Fibroblast of lung (primary cell): ENCODE results near the gene TTC19. TPM values are rescaled to one million over a fixed set of nuclear protein-coding genes. Genes with fewer than 3 reads are reported as not detected.

Source experiments
- DNase-seq, 2 donors: peaks; one replicate each; pipeline versions ENCODE4 v3.0.0 to v3.0.0-alpha.2; 2010; ENCODE audit warnings: low read depth in 2 of 2
- H2AFZ ChIP-seq: 2 replicates; pipeline ENCODE4 v1.5.1; 2012; ENCODE audit warnings: low read length, control low read depth, inconsistent platforms
- H3K27ac ChIP-seq: 2 replicates; pipeline ENCODE4 v1.5.1; 2011; ENCODE audit warnings: low read length, control low read depth; ENCODE audit not compliant: insufficient read depth
- H3K27me3 ChIP-seq: 2 replicates; pipeline ENCODE4 v1.5.1; 2011; ENCODE audit warnings: mild to moderate bottlenecking, low read length; ENCODE audit not compliant: control insufficient read depth, insufficient read depth
- H3K36me3 ChIP-seq: 2 replicates; pipeline ENCODE4 v1.5.1; 2011; ENCODE audit warnings: low read length; ENCODE audit not compliant: control insufficient read depth, insufficient read depth
- H3K4me1 ChIP-seq: 2 replicates; pipeline ENCODE4 v1.5.1; 2011; ENCODE audit warnings: low read length; ENCODE audit not compliant: control insufficient read depth, insufficient read depth; ENCODE audit errors: extremely low read depth
- H3K4me2 ChIP-seq: 2 replicates; pipeline ENCODE4 v1.5.1; 2011; ENCODE audit warnings: low read length, control low read depth; ENCODE audit not compliant: insufficient read depth; ENCODE audit errors: extremely low read depth
- H3K4me3 ChIP-seq, 4 experiments: fragments of 200-600 bp in 1 of 4; sonication (generic) in 1 of 4; replicated peaks in 1 of 4; 2 replicates each; pipeline ENCODE4 v1.5.1; 2011 to 2016; ENCODE audit warnings: low read length in 4 of 4, low read depth in 3 of 4, mild to moderate bottlenecking in 3 of 4, control low read depth in 2 of 4, inconsistent platforms in 1 of 4, mixed read lengths in 1 of 4; ENCODE audit not compliant: insufficient read depth in 1 of 4; ENCODE audit errors: control extremely low read depth in 1 of 4
- H3K79me2 ChIP-seq: 2 replicates; pipeline ENCODE4 v1.5.1; 2012; ENCODE audit warnings: mild to moderate bottlenecking, low read length, inconsistent platforms; ENCODE audit not compliant: control insufficient read depth, insufficient read depth
- H3K9ac ChIP-seq: 2 replicates; pipeline ENCODE4 v1.5.1; 2011; ENCODE audit warnings: mild to moderate bottlenecking, low read length, control low read depth; ENCODE audit not compliant: insufficient read depth
- H3K9me3 ChIP-seq: 2 replicates; pipeline ENCODE4 v1.5.1; 2012; ENCODE audit warnings: low read depth, low read length; ENCODE audit not compliant: control insufficient read depth, insufficient read depth
- H4K20me1 ChIP-seq: 2 replicates; pipeline ENCODE4 v1.5.1; 2011; ENCODE audit warnings: low read length; ENCODE audit not compliant: control insufficient read depth, insufficient read depth; ENCODE audit errors: extremely low read depth
- EZH2 ChIP-seq: IDR thresholded peaks from 2 replicates; pipeline ENCODE4 v1.5.1; 2012; ENCODE audit warnings: low read length, control low read depth, mild to moderate bottlenecking; ENCODE audit errors: missing control alignments
- polyA minus RNA-seq: library from RNA; depleted of rRNA, polyadenylated mRNA; stranded (reverse); fragments of >200 nt; gene quantifications from 2 replicates; pipeline ENCODE4 v1.2.3, GENCODE V29; 2011; ENCODE audit warnings: low replicate concordance
- polyA plus RNA-seq, 2 donors: library from polyadenylated mRNA; depleted of rRNA in 1 of 2; stranded (reverse) in 1 of 2; unstranded in 1 of 2; fragments of >200 nt; gene quantifications; 2 replicates each; pipeline ENCODE4 v1.2.1, GENCODE V29; 2011 to 2012; ENCODE audit warnings: missing spikeins in 1 of 2
- total RNA-seq: library from RNA; depleted of rRNA; stranded (reverse); fragments of >200 nt; gene quantifications from 2 replicates; pipeline ENCODE4 v1.2.1, GENCODE V29; 2014
- TF ChIP-seq, protein P1 (sequence below), 2 donors: IDR thresholded peaks in 1 of 2; conservative IDR thresholded peaks in 1 of 2; 1 replicate in 1 of 2; 2 replicates in 1 of 2; pipeline ENCODE4 v1.5.1; 2011 to 2012; ENCODE audit warnings: low read length in 2 of 2, control low read depth in 1 of 2, inconsistent platforms in 1 of 2, low read depth in 1 of 2, mild to moderate bottlenecking in 1 of 2

The TTC19 gene, protein sequence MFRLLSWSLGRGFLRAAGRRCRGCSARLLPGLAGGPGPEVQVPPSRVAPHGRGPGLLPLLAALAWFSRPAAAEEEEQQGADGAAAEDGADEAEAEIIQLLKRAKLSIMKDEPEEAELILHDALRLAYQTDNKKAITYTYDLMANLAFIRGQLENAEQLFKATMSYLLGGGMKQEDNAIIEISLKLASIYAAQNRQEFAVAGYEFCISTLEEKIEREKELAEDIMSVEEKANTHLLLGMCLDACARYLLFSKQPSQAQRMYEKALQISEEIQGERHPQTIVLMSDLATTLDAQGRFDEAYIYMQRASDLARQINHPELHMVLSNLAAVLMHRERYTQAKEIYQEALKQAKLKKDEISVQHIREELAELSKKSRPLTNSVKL
- total RNA-seq (23.0 and 36.2 TPM in 2 replicates), polyA plus RNA-seq (4.2 and 4.3 TPM in 2 replicates), polyA minus RNA-seq (1.4 and 9.9 TPM in 2 replicates)
- 14.9 and 15.3 TPM in 2 replicates for polyA plus RNA-seq (2012)

DNA sequence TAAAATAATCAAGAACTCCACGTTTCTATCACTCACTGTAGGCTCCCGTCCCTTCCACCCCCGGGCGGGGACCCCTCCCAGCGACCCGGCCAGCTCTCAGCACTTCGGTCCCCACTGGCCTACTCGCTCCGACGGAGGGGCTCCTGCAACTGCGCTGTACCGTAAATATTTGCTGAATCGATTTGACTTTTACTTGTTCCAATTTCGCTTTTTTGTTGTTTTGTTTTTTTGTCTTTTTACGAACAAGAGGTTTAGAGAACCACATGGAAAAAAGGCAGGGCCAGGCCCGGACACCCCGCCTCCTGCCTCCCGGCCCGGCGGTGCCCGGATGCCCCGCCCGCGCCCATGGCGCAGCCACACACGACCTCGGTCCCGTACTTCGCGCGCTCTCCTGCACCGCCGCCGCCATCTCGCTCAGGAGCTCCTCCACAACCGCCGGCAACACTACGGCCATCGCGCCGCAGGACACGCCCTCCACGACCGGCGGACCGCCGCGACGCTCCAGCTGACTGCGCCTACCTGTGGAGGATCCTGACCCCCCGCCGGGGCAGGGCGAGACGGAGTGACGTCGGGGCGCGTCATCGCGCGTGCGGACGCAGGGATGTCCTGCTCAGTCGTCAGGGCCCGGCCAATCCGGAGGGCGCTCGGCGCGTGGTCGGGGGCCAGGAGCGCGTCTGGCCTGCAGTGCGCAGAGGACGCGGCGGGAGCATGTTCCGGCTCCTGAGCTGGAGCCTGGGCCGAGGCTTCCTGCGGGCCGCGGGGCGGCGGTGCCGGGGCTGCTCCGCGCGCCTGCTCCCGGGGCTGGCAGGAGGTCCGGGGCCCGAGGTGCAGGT, at the start of gene TTC19, which contains the start of gene ZSWIM7:
Gene TTC19, plus strand, starts transcription at position 684 of the 833 bp plus-strand sequence. Its CDS starts 25 bp downstream, at position 709.
Gene ZSWIM7, minus strand, starts transcription at position 564 of the 833 bp plus-strand sequence. Its CDS starts 110 bp downstream, at position 454.
- Histone ChIP-seq H4K20me1 (peaks cover 2% of the 10 kb centered on the region), H3K4me3 (peak within 1 kb of the TSS; percentile 66 to 87 (median 83)), H3K4me1 (peaks cover 6% of the 10 kb centered on the region), H3K27me3 (no peaks in the 10 kb centered on the region), H3K27ac (peak within 1 kb of the TSS; percentile 98), H3K4me2 (peak within 1 kb of the TSS; percentile 100), H3K9ac (peak within 1 kb of the TSS; percentile 93), H3K36me3 (peaks cover 9% of the 10 kb centered on the region), H2AFZ (peak within 1 kb of the TSS; percentile 97), H3K79me2 (peaks cover 20% of the 10 kb centered on the region), H3K9me3 (no peaks in the 10 kb centered on the region)
- TF ChIP-seq, protein P1, sequence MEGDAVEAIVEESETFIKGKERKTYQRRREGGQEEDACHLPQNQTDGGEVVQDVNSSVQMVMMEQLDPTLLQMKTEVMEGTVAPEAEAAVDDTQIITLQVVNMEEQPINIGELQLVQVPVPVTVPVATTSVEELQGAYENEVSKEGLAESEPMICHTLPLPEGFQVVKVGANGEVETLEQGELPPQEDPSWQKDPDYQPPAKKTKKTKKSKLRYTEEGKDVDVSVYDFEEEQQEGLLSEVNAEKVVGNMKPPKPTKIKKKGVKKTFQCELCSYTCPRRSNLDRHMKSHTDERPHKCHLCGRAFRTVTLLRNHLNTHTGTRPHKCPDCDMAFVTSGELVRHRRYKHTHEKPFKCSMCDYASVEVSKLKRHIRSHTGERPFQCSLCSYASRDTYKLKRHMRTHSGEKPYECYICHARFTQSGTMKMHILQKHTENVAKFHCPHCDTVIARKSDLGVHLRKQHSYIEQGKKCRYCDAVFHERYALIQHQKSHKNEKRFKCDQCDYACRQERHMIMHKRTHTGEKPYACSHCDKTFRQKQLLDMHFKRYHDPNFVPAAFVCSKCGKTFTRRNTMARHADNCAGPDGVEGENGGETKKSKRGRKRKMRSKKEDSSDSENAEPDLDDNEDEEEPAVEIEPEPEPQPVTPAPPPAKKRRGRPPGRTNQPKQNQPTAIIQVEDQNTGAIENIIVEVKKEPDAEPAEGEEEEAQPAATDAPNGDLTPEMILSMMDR (conservative IDR thresholded peaks at IDR 0.05 in 1 of 2, IDR thresholded peaks at IDR 0.05 in 1 of 2; ENCODE audit: low read depth in 1 of 2, low read length in 2 of 2): no peak
- TF ChIP-seq EZH2: no peak
- peak; percentile 95 to 96 for DNase-seq

DNA sequence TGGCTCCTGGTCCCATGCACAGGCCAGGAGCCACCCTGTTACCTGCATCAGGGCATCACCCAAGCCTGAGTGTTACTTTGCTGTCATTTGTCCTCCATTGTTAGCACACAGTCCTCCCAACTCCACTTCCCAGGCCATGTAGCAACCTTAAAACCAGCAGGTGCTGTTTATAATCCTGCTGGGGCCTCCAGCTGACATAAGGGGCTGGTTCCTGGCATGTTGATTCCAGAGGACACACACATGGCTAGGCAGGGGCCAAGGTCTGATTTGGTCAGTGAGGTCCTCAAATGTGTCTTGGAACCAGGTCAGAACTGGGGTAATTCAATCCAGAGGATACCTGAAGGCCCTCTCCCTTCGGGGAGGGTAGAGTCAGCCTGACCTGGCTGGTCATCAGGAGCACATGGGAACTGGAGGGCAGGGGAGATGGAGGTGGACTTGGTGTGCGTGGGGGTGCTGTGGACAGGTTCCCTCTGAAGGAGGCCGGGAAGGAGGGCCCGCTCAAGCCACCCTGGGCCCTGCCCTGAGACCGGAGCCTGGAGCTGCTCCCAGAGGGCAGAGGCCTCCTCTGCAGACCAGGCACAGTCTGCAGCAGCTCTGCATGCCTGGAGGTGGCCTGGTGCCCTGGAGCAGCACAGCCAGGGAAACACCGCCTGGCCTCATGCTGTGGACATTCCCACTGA, 48.1 kb upstream of the TTC19 start:
- Histone ChIP-seq H3K9ac (no peak overlapping the region), H3K36me3 (no peaks in the 10 kb centered on the region), H3K27ac (no peak overlapping the region), H3K9me3 (no peaks in the 10 kb centered on the region), H3K4me1 (peaks cover 2% of the 10 kb centered on the region), H3K4me3 (no peak overlapping the region), H3K4me2 (no peak overlapping the region), H2AFZ (no peak overlapping the region), H4K20me1 (no peaks in the 10 kb centered on the region), H3K27me3 (no peaks in the 10 kb centered on the region), H3K79me2 (peaks cover 3% of the 10 kb centered on the region)
- TF ChIP-seq EZH2: no peak
- TF ChIP-seq, protein P1 (conservative IDR thresholded peaks at IDR 0.05 in 1 of 2, IDR thresholded peaks at IDR 0.05 in 1 of 2; ENCODE audit: low read depth in 1 of 2, low read length in 2 of 2): no peak
- DNase-seq: no peak
